Heart left ventricle (tissue), 13 donors: ENCODE results near the gene CACNA2D1.

ENCODE experiments used
- POLR2A ChIP-seq, 2 donors: fragments of 450-650 bp; IDR thresholded peaks; one replicate each; pipeline ENCODE4 v1.6.1; 2017; ENCODE audit warnings: antibody characterized with exemption in 2 of 2, mild to moderate bottlenecking in 2 of 2, moderate library complexity in 2 of 2
- TF ChIP-seq, protein P1 (sequence below), 12 donors: fragments of 200-600 bp; sonication (generic) in 4 of 12; IDR thresholded peaks; one replicate each; pipeline versions ENCODE4 v1.5.0 to v1.8.0; 2018 to 2022; ENCODE audit warnings: antibody characterized with exemption in 12 of 12, mild to moderate bottlenecking in 5 of 12
- donor health status: ischemic (EF 13 %, LVEDD 7.1; RV severe dilation, severe dysfunction).
- donor health status: DM: no; HTN: yes; CAD: no.
- donor health status: DM: no; HTN: no; CAD: no.
- donor health status: ischemic (EF 25% LVEDD 6.9; RV normal size, moderate dysfunction).
- donor health status: ischemic (EF 25% LVEDD 5.7; RV mildly dilated, moderate dysfunction).
- donor health status: ischemic (EF 35%, LVEDD 5.7; RV mildly dilated, moderate dysfunction).
- donor health status: nonischemic (EF 11% LVEDD 7.7; RV severe dilation, severe dysfunction).
- donor health status: DM: yes; HTN: yes; CAD: no.
- donor health status: PGD.
- donor health status: ischemic (EF 29% LVEDD 5.4; RV normal size, mild dysfunction).
- donor health status: nonischemic (EF 23%, LVEDD 6.1; RV moderate dilation, normal function).

DNA sequence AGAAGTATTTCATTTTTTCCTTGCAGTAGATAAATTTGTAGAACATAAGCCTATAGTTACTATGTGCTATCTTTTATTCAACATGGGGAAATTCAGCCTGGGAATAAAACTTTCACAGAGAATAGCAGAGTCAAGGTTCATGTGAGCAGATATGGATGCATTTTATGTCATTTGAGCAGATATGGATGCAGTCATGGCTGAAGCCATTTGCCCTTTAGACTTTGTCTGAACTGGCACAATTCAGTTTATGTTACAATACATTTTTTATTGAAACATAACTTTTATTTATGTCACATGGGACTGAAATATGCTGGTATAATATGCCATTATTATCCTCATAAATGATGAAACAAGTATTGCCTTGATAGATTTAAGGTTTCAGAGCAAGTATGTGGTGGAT, 231.1 kb downstream of the CACNA2D1 start:
- no peak for TF ChIP-seq POLR2A (IDR thresholded peaks at IDR 0.05)
- TF ChIP-seq, protein P1, sequence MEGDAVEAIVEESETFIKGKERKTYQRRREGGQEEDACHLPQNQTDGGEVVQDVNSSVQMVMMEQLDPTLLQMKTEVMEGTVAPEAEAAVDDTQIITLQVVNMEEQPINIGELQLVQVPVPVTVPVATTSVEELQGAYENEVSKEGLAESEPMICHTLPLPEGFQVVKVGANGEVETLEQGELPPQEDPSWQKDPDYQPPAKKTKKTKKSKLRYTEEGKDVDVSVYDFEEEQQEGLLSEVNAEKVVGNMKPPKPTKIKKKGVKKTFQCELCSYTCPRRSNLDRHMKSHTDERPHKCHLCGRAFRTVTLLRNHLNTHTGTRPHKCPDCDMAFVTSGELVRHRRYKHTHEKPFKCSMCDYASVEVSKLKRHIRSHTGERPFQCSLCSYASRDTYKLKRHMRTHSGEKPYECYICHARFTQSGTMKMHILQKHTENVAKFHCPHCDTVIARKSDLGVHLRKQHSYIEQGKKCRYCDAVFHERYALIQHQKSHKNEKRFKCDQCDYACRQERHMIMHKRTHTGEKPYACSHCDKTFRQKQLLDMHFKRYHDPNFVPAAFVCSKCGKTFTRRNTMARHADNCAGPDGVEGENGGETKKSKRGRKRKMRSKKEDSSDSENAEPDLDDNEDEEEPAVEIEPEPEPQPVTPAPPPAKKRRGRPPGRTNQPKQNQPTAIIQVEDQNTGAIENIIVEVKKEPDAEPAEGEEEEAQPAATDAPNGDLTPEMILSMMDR (IDR thresholded peaks at IDR 0.05), result no peak
